ENCODE measurements around the gene TRIM63. TPM values are rescaled to one million over a fixed set of nuclear protein-coding genes. Genes with fewer than 3 reads are reported as not detected.
A peak's percentile ranks its signal among the peaks of the same experiment; 100 is the strongest.

TRIM63 gene
- total RNA-seq, 1 donor from 2014 or later: 30.3 TPM

- H3K27me3 ChIP-seq (ENCODE audit: control insufficient read depth in 3 of 3, insufficient read depth in 3 of 3, low read length in 3 of 3): no peaks in the 10 kb centered on the region
- no peaks in the 10 kb centered on the region for H3K9me3 ChIP-seq (ENCODE audit: control insufficient read depth in 3 of 3, low read length in 3 of 3)
- H3K36me3 ChIP-seq (ENCODE audit: control insufficient read depth in 3 of 3, insufficient read depth in 3 of 3, low read length in 3 of 3): peaks cover 29 to 48% (median 46%) of the 10 kb centered on the region in 3 donors
- peak overlapping the region; percentile 90 for H3K27ac ChIP-seq (ENCODE audit: low read depth, low read length)
- H3K9ac ChIP-seq (ENCODE audit: low read depth in 1 of 3, low read length in 3 of 3): peak overlapping the region; percentile 76 to 100 (median 89)
- H3K4me3 ChIP-seq (ENCODE audit: low read length in 3 of 3): peak overlapping the region; percentile 89 to 99 (median 96)
- H3K4me1 ChIP-seq (ENCODE audit: control insufficient read depth in 3 of 3, insufficient read depth in 3 of 3, low read length in 3 of 3): peaks cover 39 to 55% (median 43%) of the 10 kb centered on the region in 3 donors
Observed at GRCh38 chr1:26064553-26064952, 2.9 kb downstream of the TRIM63 start.

GRCh38 chr1:26060832-26061574 lies 6.4 kb downstream of the TRIM63 start:
- Histone ChIP-seq H3K36me3 (ENCODE audit: control insufficient read depth in 3 of 3, insufficient read depth in 3 of 3, low read length in 3 of 3) (peaks cover 54 to 71% (median 61%) of the 10 kb centered on the region in 3 donors), H3K4me3 (ENCODE audit: low read length in 3 of 3) (peak overlapping the region; percentile 19 to 58 (median 44)), H3K27ac (ENCODE audit: low read depth, low read length) (peak overlapping the region; percentile 90), H3K27me3 (ENCODE audit: control insufficient read depth in 3 of 3, insufficient read depth in 3 of 3, low read length in 3 of 3) (no peaks in the 10 kb centered on the region), H3K9ac (ENCODE audit: low read depth in 1 of 3, low read length in 3 of 3) (peak overlapping the region; percentile 60 to 84 (median 72)), H3K4me1 (ENCODE audit: control insufficient read depth in 3 of 3, insufficient read depth in 3 of 3, low read length in 3 of 3) (peaks cover 52 to 69% (median 52%) of the 10 kb centered on the region in 3 donors), H3K9me3 (ENCODE audit: control insufficient read depth in 3 of 3, low read length in 3 of 3) (no peaks in the 10 kb centered on the region)

GRCh38 chr1:26059906-26060305 lies 7.5 kb downstream of the TRIM63 start:
- H3K9me3 ChIP-seq (ENCODE audit: control insufficient read depth in 3 of 3, low read length in 3 of 3): no peaks in the 10 kb centered on the region
- H3K27ac ChIP-seq (ENCODE audit: low read depth, low read length): peak overlapping the region; percentile 90
- H3K4me3 ChIP-seq (ENCODE audit: low read length in 3 of 3): peak overlapping the region in 1 of 3 donors; percentile 13
- H3K4me1 ChIP-seq (ENCODE audit: control insufficient read depth in 3 of 3, insufficient read depth in 3 of 3, low read length in 3 of 3): peaks cover 53 to 69% (median 59%) of the 10 kb centered on the region in 3 donors
- peak overlapping the region in 2 of 3 donors; percentile 60 to 84 for H3K9ac ChIP-seq (ENCODE audit: low read depth in 1 of 3, low read length in 3 of 3)
- no peaks in the 10 kb centered on the region for H3K27me3 ChIP-seq (ENCODE audit: control insufficient read depth in 3 of 3, insufficient read depth in 3 of 3, low read length in 3 of 3)
- H3K36me3 ChIP-seq (ENCODE audit: control insufficient read depth in 3 of 3, insufficient read depth in 3 of 3, low read length in 3 of 3): peaks cover 61 to 73% (median 64%) of the 10 kb centered on the region in 3 donors

DNA sequence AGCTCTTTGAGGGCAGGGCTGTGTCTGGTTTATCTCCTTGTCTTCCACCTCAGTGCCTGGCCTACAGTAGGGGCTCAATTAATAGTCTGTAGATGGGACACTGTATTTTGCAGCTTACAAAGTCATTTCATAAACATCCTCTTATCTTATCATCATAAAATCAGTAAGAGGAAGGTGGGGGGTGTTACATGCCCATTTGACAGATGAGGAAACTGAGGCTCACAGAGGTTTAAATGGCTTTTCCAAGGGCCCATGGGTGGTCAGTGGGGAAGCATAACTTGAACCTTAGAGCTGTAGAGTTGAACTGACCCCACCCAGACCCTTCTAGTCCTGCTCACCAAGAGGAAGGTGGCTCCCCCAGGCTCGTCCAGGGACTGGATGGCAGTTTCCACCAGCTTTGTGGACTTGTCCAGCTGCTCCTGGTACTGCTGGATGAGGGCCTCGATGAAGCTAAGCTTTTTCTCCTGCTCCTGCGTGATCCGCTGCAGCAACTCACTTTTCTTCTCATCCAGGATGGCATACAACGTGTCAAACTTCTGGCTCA lies 9.3 kb downstream of the TRIM63 start:
- H3K36me3 ChIP-seq (ENCODE audit: control insufficient read depth in 3 of 3, insufficient read depth in 3 of 3, low read length in 3 of 3): peaks cover 68 to 80% (median 76%) of the 10 kb centered on the region in 3 donors
- H3K4me3 ChIP-seq (ENCODE audit: low read length in 3 of 3): no peak overlapping the region
- H3K4me1 ChIP-seq (ENCODE audit: control insufficient read depth in 3 of 3, insufficient read depth in 3 of 3, low read length in 3 of 3): peaks cover 44 to 79% (median 61%) of the 10 kb centered on the region in 3 donors
- H3K27me3 ChIP-seq (ENCODE audit: control insufficient read depth in 3 of 3, insufficient read depth in 3 of 3, low read length in 3 of 3): peaks cover 0 to 2% (median 0%) of the 10 kb centered on the region in 3 donors
- peak overlapping the region in 1 of 3 donors; percentile 57 for H3K9ac ChIP-seq (ENCODE audit: low read depth in 1 of 3, low read length in 3 of 3)
- H3K9me3 ChIP-seq (ENCODE audit: control insufficient read depth in 3 of 3, low read length in 3 of 3): no peaks in the 10 kb centered on the region
- H3K27ac ChIP-seq (ENCODE audit: low read depth, low read length): peak overlapping the region; percentile 19

DNA sequence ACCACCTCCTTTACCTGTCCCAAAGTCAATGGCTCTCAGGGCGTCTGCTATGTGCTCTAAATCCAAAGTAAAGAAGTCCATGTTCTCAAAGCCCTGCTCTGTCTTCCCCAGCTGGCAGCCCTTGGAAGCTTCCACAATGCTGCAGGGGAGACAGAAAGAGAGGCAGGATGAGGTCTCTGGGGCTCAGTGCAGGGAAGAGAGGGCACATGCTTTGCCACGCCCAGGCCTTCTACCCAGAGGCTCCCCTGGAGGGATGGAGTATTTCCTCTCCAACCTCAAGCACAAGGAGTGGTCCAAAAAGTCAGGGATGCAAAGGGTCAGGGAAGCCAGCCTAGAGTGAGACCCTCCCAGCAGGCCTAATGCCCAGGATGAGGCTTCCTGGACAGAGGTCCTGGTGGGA lies 10.2 kb downstream of the TRIM63 start:
- peak overlapping the region; percentile 19 for H3K27ac ChIP-seq (ENCODE audit: low read depth, low read length)
- H3K9ac ChIP-seq (ENCODE audit: low read depth in 1 of 3, low read length in 3 of 3): peak overlapping the region in 1 of 3 donors; percentile 57
- H3K36me3 ChIP-seq (ENCODE audit: control insufficient read depth in 3 of 3, insufficient read depth in 3 of 3, low read length in 3 of 3): peaks cover 65 to 82% (median 78%) of the 10 kb centered on the region in 3 donors
- H3K9me3 ChIP-seq (ENCODE audit: control insufficient read depth in 3 of 3, low read length in 3 of 3): no peaks in the 10 kb centered on the region
- H3K27me3 ChIP-seq (ENCODE audit: control insufficient read depth in 3 of 3, insufficient read depth in 3 of 3, low read length in 3 of 3): peaks cover 0 to 2% (median 0%) of the 10 kb centered on the region in 3 donors
- H3K4me3 ChIP-seq (ENCODE audit: low read length in 3 of 3): no peak overlapping the region
- H3K4me1 ChIP-seq (ENCODE audit: control insufficient read depth in 3 of 3, insufficient read depth in 3 of 3, low read length in 3 of 3): peaks cover 37 to 72% (median 54%) of the 10 kb centered on the region in 3 donors

DNA sequence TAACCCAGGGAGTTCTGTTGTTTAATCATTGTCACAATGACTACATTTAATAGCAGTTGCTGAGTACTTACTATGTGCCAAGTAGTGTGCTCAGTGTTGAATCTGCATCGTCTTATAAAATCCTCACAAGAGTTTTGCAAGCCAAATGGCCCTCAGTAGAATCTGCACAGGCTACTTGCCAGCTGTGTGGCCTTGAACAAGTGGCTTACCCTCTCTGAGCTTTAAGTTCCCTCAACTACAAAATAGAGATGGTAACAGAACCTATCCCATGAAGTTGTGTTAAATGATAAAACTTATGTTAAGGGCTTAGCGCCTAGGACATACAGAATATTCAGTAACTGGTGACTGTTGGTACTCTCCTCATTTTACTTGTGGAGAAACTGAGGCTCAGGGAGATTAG lies 12.4 kb downstream of the TRIM63 start:
- H3K9ac ChIP-seq (ENCODE audit: low read depth in 1 of 3, low read length in 3 of 3): no peak overlapping the region
- no peak overlapping the region for H3K4me3 ChIP-seq (ENCODE audit: low read length in 3 of 3)
- no peaks in the 10 kb centered on the region for H3K9me3 ChIP-seq (ENCODE audit: control insufficient read depth in 3 of 3, low read length in 3 of 3)
- peaks cover 66 to 74% (median 71%) of the 10 kb centered on the region in 3 donors for H3K36me3 ChIP-seq (ENCODE audit: control insufficient read depth in 3 of 3, insufficient read depth in 3 of 3, low read length in 3 of 3)
- peaks cover 0 to 2% (median 0%) of the 10 kb centered on the region in 3 donors for H3K27me3 ChIP-seq (ENCODE audit: control insufficient read depth in 3 of 3, insufficient read depth in 3 of 3, low read length in 3 of 3)
- peak overlapping the region; percentile 1 for H3K27ac ChIP-seq (ENCODE audit: low read depth, low read length)
- peaks cover 21 to 56% (median 39%) of the 10 kb centered on the region in 3 donors for H3K4me1 ChIP-seq (ENCODE audit: control insufficient read depth in 3 of 3, insufficient read depth in 3 of 3, low read length in 3 of 3)

DNA sequence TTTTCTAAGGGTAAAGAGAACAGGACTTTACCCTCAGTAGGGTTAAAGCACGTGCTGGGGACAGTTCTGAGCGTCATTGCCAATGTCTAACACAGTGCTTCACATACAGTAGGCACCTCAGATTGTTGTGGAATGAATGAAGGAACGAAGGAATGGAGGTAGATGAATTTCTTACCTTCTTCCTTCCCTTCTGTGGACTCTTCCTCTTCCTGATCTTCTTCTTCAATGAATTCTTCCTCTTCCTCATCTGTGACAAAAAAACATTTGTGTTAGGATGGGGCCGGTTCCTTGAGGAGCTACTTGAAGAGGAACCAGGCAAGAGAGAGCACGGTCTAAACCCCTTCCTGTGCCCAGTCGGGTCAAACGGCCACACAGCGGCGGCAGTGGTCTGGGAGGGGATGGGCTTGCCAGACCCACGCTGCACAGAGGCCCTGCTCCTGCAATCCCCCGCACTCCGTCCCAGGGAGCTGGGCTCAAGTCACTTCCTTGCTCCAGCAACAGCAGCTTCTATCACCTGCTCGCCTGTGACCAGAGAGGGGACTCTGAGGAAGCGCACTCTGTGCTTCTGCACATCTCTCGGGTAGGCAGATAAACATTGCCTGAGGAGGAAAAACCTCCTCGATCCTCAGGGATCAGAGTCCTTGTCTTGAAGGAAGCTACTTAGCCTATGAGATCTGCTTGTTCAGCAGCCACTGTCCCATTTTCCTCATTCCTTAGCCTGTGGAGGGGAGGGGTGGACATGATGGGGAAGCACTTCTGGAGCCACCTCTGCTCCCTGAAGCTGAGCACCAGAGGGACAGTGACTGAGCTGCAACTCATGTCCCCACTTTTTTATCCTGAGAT lies 13.5 kb downstream of the TRIM63 start:
- Histone ChIP-seq H3K4me1 (ENCODE audit: control insufficient read depth in 3 of 3, insufficient read depth in 3 of 3, low read length in 3 of 3) (peaks cover 13 to 52% (median 37%) of the 10 kb centered on the region in 3 donors), H3K27me3 (ENCODE audit: control insufficient read depth in 3 of 3, insufficient read depth in 3 of 3, low read length in 3 of 3) (peaks cover 0 to 2% (median 0%) of the 10 kb centered on the region in 3 donors), H3K9ac (ENCODE audit: low read depth in 1 of 3, low read length in 3 of 3) (peak overlapping the region in 1 of 3 donors; percentile 55), H3K36me3 (ENCODE audit: control insufficient read depth in 3 of 3, insufficient read depth in 3 of 3, low read length in 3 of 3) (peaks cover 57 to 64% (median 61%) of the 10 kb centered on the region in 3 donors), H3K9me3 (ENCODE audit: control insufficient read depth in 3 of 3, low read length in 3 of 3) (no peaks in the 10 kb centered on the region), H3K4me3 (ENCODE audit: low read length in 3 of 3) (no peak overlapping the region), H3K27ac (ENCODE audit: low read depth, low read length) (peak overlapping the region; percentile 41)

DNA sequence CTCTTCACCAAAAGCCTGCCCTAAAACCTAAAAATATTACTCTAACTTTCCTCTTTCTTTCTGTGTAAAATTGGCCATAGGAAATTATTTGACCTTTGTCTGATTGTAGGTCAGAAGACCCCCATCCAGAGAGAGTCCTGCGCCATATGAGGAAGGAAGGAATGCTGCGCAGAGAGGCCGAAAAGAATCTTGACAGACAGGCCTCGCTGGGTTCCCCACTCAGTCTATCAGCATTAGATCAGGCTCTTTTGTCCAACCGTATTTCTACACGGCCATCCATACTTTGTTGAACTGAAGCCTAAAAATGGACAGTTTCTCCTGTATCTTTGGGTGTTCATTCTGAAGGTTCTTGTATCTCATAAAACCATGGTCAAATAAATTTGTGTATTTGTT lies 17.2 kb downstream of the TRIM63 start:
- H3K9ac ChIP-seq (ENCODE audit: low read depth in 1 of 3, low read length in 3 of 3): peak overlapping the region in 1 of 3 donors; percentile 23
- H3K27me3 ChIP-seq (ENCODE audit: control insufficient read depth in 3 of 3, insufficient read depth in 3 of 3, low read length in 3 of 3): peaks cover 0 to 13% (median 8%) of the 10 kb centered on the region in 3 donors
- no peaks in the 10 kb centered on the region for H3K9me3 ChIP-seq (ENCODE audit: control insufficient read depth in 3 of 3, low read length in 3 of 3)
- peaks cover 28 to 31% (median 30%) of the 10 kb centered on the region in 3 donors for H3K36me3 ChIP-seq (ENCODE audit: control insufficient read depth in 3 of 3, insufficient read depth in 3 of 3, low read length in 3 of 3)
- peak overlapping the region; percentile 78 for H3K27ac ChIP-seq (ENCODE audit: low read depth, low read length)
- peaks cover 0 to 43% (median 32%) of the 10 kb centered on the region in 3 donors for H3K4me1 ChIP-seq (ENCODE audit: control insufficient read depth in 3 of 3, insufficient read depth in 3 of 3, low read length in 3 of 3)
- H3K4me3 ChIP-seq (ENCODE audit: low read length in 3 of 3): no peak overlapping the region

GRCh38 chr1:26049531-26050247 lies 17.7 kb downstream of the TRIM63 start:
- H3K27me3 ChIP-seq (ENCODE audit: control insufficient read depth in 3 of 3, insufficient read depth in 3 of 3, low read length in 3 of 3): peaks cover under 1 to 13% (median 8%) of the 10 kb centered on the region in 3 donors
- H3K27ac ChIP-seq (ENCODE audit: low read depth, low read length): peak overlapping the region; percentile 78
- peaks cover 0 to 45% (median 33%) of the 10 kb centered on the region in 3 donors for H3K4me1 ChIP-seq (ENCODE audit: control insufficient read depth in 3 of 3, insufficient read depth in 3 of 3, low read length in 3 of 3)
- peaks cover 23 to 26% (median 26%) of the 10 kb centered on the region in 3 donors for H3K36me3 ChIP-seq (ENCODE audit: control insufficient read depth in 3 of 3, insufficient read depth in 3 of 3, low read length in 3 of 3)
- H3K9me3 ChIP-seq (ENCODE audit: control insufficient read depth in 3 of 3, low read length in 3 of 3): no peaks in the 10 kb centered on the region
- peak overlapping the region in 1 of 3 donors; percentile 23 for H3K9ac ChIP-seq (ENCODE audit: low read depth in 1 of 3, low read length in 3 of 3)
- no peak overlapping the region for H3K4me3 ChIP-seq (ENCODE audit: low read length in 3 of 3)
